ENCODE data around the gene NUP188. TPM values are rescaled to one million over a fixed set of nuclear protein-coding genes. Genes with fewer than 3 reads are reported as not detected.

The NUP188 gene
- total and polyA plus RNA-seq, 4 donors: 6.9 to 34.7 (median 19.2) TPM

DNA sequence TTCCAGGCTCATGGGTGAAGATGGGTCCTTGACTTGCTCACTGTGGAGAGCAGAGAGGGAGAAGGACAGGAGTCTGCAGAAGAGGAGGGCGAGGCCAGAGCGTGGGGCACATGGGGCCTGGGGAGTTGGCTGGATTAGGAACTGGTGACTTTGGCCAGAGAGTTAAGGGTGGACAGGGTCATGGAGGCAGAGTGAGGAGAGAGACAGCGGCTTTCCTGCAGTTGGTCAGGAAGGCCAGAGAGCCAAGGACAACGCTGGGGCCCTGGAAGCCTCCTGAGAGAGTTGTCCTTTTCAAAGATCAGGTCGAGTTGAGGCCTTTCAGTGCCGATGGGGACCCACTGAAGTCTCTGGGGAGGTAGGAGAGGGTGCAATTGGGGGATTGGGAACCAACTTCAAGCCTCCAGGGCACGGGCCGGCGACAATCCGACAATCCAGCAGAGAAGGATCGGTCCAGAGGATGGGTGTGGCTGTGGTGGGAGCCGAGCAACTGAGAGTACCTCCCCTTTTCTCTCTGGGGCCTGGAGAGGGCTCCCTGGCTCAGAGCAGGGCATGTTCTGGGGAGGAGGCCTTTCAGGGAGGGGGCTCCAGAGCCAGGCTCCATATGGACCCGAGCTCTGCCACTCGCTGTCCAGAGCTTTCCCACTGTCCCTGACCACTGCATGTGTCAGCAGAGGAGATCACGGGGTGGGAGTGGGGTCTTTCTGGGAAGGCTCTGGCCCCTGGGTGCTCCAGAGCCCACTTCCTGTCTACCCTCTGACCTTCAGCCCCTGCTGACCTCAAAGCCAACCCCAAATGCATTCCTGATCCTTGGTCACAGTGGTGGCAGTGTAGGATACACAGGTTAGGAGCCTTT lies 34.2 kb upstream of the NUP188 start:
- no peak for TF ChIP-seq JUND (IDR thresholded peaks at IDR 0.05)
- TF ChIP-seq ZBTB33 (IDR thresholded peaks at IDR 0.05): no peak
- TF ChIP-seq, protein P1, sequence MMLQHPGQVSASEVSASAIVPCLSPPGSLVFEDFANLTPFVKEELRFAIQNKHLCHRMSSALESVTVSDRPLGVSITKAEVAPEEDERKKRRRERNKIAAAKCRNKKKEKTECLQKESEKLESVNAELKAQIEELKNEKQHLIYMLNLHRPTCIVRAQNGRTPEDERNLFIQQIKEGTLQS (IDR thresholded peaks at IDR 0.05): no peak
- no peak for TF ChIP-seq NR2F2 (IDR thresholded peaks at IDR 0.05)
- TF ChIP-seq YY1 (IDR thresholded peaks at IDR 0.05): no peak
- no peak for TF ChIP-seq SP1 (IDR thresholded peaks at IDR 0.05)
- TF ChIP-seq FOXA1 (IDR thresholded peaks at IDR 0.05): no peak
- no peak for TF ChIP-seq REST (IDR thresholded peaks at IDR 0.05)
- TF ChIP-seq, protein P2, sequence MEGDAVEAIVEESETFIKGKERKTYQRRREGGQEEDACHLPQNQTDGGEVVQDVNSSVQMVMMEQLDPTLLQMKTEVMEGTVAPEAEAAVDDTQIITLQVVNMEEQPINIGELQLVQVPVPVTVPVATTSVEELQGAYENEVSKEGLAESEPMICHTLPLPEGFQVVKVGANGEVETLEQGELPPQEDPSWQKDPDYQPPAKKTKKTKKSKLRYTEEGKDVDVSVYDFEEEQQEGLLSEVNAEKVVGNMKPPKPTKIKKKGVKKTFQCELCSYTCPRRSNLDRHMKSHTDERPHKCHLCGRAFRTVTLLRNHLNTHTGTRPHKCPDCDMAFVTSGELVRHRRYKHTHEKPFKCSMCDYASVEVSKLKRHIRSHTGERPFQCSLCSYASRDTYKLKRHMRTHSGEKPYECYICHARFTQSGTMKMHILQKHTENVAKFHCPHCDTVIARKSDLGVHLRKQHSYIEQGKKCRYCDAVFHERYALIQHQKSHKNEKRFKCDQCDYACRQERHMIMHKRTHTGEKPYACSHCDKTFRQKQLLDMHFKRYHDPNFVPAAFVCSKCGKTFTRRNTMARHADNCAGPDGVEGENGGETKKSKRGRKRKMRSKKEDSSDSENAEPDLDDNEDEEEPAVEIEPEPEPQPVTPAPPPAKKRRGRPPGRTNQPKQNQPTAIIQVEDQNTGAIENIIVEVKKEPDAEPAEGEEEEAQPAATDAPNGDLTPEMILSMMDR (IDR thresholded peaks at IDR 0.05; ENCODE audit: low read depth, low read length, missing input control): no peak
- TF ChIP-seq RAD21 (IDR thresholded peaks at IDR 0.05): no peak
- TF ChIP-seq FOXA2 (IDR thresholded peaks at IDR 0.05): no peak
- TF ChIP-seq EGR1 (IDR thresholded peaks at IDR 0.05; ENCODE audit: low read depth in 2 of 2): no peak
- no peak for TF ChIP-seq HNF4G (IDR thresholded peaks at IDR 0.05)
- TF ChIP-seq RXRA (IDR thresholded peaks at IDR 0.05): no peak
- no peak for TF ChIP-seq GABPA (IDR thresholded peaks at IDR 0.05 in 1 of 2, conservative IDR thresholded peaks at IDR 0.05 in 1 of 2)
- TF ChIP-seq HNF4A (conservative IDR thresholded peaks at IDR 0.05): no peak
- TF ChIP-seq, protein P3, sequence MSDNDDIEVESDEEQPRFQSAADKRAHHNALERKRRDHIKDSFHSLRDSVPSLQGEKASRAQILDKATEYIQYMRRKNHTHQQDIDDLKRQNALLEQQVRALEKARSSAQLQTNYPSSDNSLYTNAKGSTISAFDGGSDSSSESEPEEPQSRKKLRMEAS (IDR thresholded peaks at IDR 0.05): no peak
- TF ChIP-seq TAF1 (conservative IDR thresholded peaks at IDR 0.05): no peak
- WGBS: 77% methylated on average over 15 of the region's 15 CpGs
- Histone ChIP-seq H3K4me3 (ENCODE audit: low read depth in 1 of 3, low read length in 3 of 3) (no peak overlapping the region), H3K36me3 (ENCODE audit: control insufficient read depth in 4 of 4, insufficient read depth in 3 of 4, low read depth in 1 of 4, low read length in 3 of 4) (peaks cover 4 to 24% (median 17%) of the 10 kb centered on the region in 4 donors), H3K9ac (ENCODE audit: low read depth in 1 of 2, low read length in 2 of 2) (no peak overlapping the region), H3K4me1 (ENCODE audit: control insufficient read depth in 4 of 4, insufficient read depth in 4 of 4, low read length in 3 of 4) (peaks cover 5 to 51% (median 31%) of the 10 kb centered on the region in 4 donors), H3K9me3 (ENCODE audit: control insufficient read depth in 4 of 4, low read length in 3 of 4) (no peaks in the 10 kb centered on the region), H3K27ac (ENCODE audit: low read depth in 1 of 2, low read length in 2 of 2) (peak overlapping the region; percentile 34 to 54), H3K27me3 (ENCODE audit: control insufficient read depth in 4 of 4, insufficient read depth in 4 of 4, low read length in 3 of 4) (no peaks in the 10 kb centered on the region)
- no peak for DNase-seq (ENCODE audit: low spot score)

Measured in liver (tissue), 9 donors.